Gastroesophageal sphincter (tissue), 4 donors: ENCODE measurements around the gene RHOH. TPM values are rescaled to one million over a fixed set of nuclear protein-coding genes. Genes with fewer than 3 reads are reported as not detected.

ENCODE experiments used
- ATAC-seq: fragments of 150-250 bp; one replicate; pipeline ENCODE4 v1.9.1; 2016; ENCODE audit warnings: mild to moderate bottlenecking, moderate library complexity
- H3K27ac ChIP-seq, 4 donors: fragments of 200-600 bp; sonication (generic) in 3 of 4; 1 replicate in 3 of 4; 2 replicates in 1 of 4; pipeline ENCODE4 v1.5.1; 2016 to 2019
- H3K27me3 ChIP-seq: fragments of 200-600 bp; sonication (generic); one replicate; pipeline ENCODE4 v1.5.1; 2019
- H3K36me3 ChIP-seq, 2 donors: fragments of 200-600 bp; sonication (generic); one replicate each; pipeline ENCODE4 v1.5.1; 2019; ENCODE audit warnings: control low read depth in 1 of 2
- H3K4me1 ChIP-seq, 3 donors: fragments of 200-600 bp; sonication (generic); 1 replicate in 2 of 3; 2 replicates in 1 of 3; pipeline ENCODE4 v1.5.1; 2016 to 2019; ENCODE audit warnings: control low read depth in 2 of 3
- H3K4me3 ChIP-seq, 2 donors: fragments of 200-600 bp; sonication (generic); one replicate each; pipeline ENCODE4 v1.5.1; 2019; ENCODE audit warnings: mild to moderate bottlenecking in 1 of 2, moderate library complexity in 1 of 2
- H3K9me3 ChIP-seq, 3 donors: fragments of 200-600 bp; sonication (generic); one replicate each; pipeline ENCODE4 v1.5.1; 2017 to 2019; ENCODE audit warnings: control low read depth in 2 of 3
- CTCF ChIP-seq, 4 experiments: fragments of 200-600 bp in 2 of 4; fragments of 450-650 bp in 2 of 4; sonication (generic) in 1 of 4; IDR thresholded peaks; one replicate each; pipeline ENCODE4 v1.5.1; 2017 to 2019; ENCODE audit warnings: antibody characterized with exemption in 4 of 4, mild to moderate bottlenecking in 2 of 4, moderate library complexity in 2 of 4
- EP300 ChIP-seq: sonication (generic); formaldehyde crosslinking; IDR thresholded peaks from one replicate; pipeline ENCODE4 v1.6.1; 2017; ENCODE audit warnings: antibody characterized with exemption, mild to moderate bottlenecking
- POLR2A ChIP-seq, 2 donors: fragments of 450-650 bp; IDR thresholded peaks; one replicate each; pipeline ENCODE4 v1.6.1; 2017; ENCODE audit warnings: antibody characterized with exemption in 2 of 2, mild to moderate bottlenecking in 2 of 2, moderate library complexity in 1 of 2
- POLR2AphosphoS5 ChIP-seq: sonication (generic); formaldehyde crosslinking; IDR thresholded peaks from one replicate; pipeline ENCODE4 v1.6.1; 2017; ENCODE audit warnings: antibody characterized with exemption
- WGBS, 2 donors: methylation state at CpG; one replicate each; pipeline ENCODE4 v1.1.5; 2018; ENCODE audit warnings: low coverage in 1 of 2; 5-methylcytosine and 5-hydroxymethylcytosine counted together
- total RNA-seq, 4 donors: library from RNA; depleted of rRNA; stranded (reverse); fragments of >200 nt; gene quantifications; one replicate each; pipeline ENCODE4 v1.1.0, GENCODE V29; 2016

RHOH gene
- total RNA-seq, 4 donors from 2014 or later, result 0.42 to 4.4 (median 1.0) TPM

GRCh38 chr4:40190880-40191815 is 5.7 kb upstream of the RHOH start:
- H3K27ac ChIP-seq, result no peak overlapping the region
- 69 to 87% methylated on average over 13 to 14 of the region's 14 CpGs for WGBS, 2 donors

GRCh38 chr4:40192114-40193015 is 4.5 kb upstream of the RHOH start:
- 86% methylated on average over 7 to 8 of the region's 8 CpGs for WGBS, 2 donors
- H3K27ac ChIP-seq, result no peak overlapping the region

More at GRCh38 chr4:40190880-40191815, 5.7 kb upstream of the RHOH start:
- no peak for ATAC-seq
- Histone ChIP-seq H3K4me3 (no peak overlapping the region), H3K36me3 (no peaks in the 10 kb centered on the region), H3K4me1 (no peaks in the 10 kb centered on the region), H3K9me3 (no peaks in the 10 kb centered on the region), H3K27me3 (no peaks in the 10 kb centered on the region)
- no peak for TF ChIP-seq EP300
- no peak for TF ChIP-seq POLR2AphosphoS5
- no peak for TF ChIP-seq POLR2A (IDR thresholded peaks at IDR 0.05)
- TF ChIP-seq CTCF (IDR thresholded peaks at IDR 0.05), result no peak

GRCh38 chr4:40193016-40193571 is 3.7 kb upstream of the RHOH start:
- ATAC-seq, result no peak
- TF ChIP-seq EP300, result no peak
- Histone ChIP-seq H3K4me1 (no peaks in the 10 kb centered on the region), H3K27me3 (no peaks in the 10 kb centered on the region), H3K36me3 (no peaks in the 10 kb centered on the region), H3K4me3 (no peak overlapping the region), H3K9me3 (no peaks in the 10 kb centered on the region), H3K27ac (no peak overlapping the region)
- WGBS, 2 donors, result 45% methylated on average over 6 of the region's 11 CpGs; no CpG with 5 or more reads in 1 of the 2 donors

More at GRCh38 chr4:40192114-40193015, 4.5 kb upstream of the RHOH start:
- H3K4me3 ChIP-seq, result no peak overlapping the region
- H3K4me1 ChIP-seq, result no peaks in the 10 kb centered on the region
- ATAC-seq, result no peak
- H3K36me3 ChIP-seq, result no peaks in the 10 kb centered on the region
- H3K9me3 ChIP-seq, result no peaks in the 10 kb centered on the region
- TF ChIP-seq POLR2AphosphoS5 (no peak), CTCF (IDR thresholded peaks at IDR 0.05) (no peak), EP300 (no peak)
- no peaks in the 10 kb centered on the region for H3K27me3 ChIP-seq

GRCh38 chr4:40193578-40193977 is 3.3 kb upstream of the RHOH start:
- no peak for TF ChIP-seq CTCF (IDR thresholded peaks at IDR 0.05)
- no peak for TF ChIP-seq EP300
- TF ChIP-seq POLR2AphosphoS5, result no peak
- no peak for TF ChIP-seq POLR2A (IDR thresholded peaks at IDR 0.05)
- H3K9me3 ChIP-seq, result no peaks in the 10 kb centered on the region
- no peaks in the 10 kb centered on the region for H3K27me3 ChIP-seq
- no peak overlapping the region for H3K4me3 ChIP-seq
- no peaks in the 10 kb centered on the region for H3K36me3 ChIP-seq
- 57 to 87% methylated on average over 1 to 3 of the region's 7 CpGs for WGBS, 2 donors
- no peak overlapping the region for H3K27ac ChIP-seq
- H3K4me1 ChIP-seq, result no peaks in the 10 kb centered on the region
- no peak for ATAC-seq

- Histone ChIP-seq H3K36me3 (no peaks in the 10 kb centered on the region), H3K4me1 (no peaks in the 10 kb centered on the region), H3K9me3 (no peaks in the 10 kb centered on the region), H3K27me3 (no peaks in the 10 kb centered on the region), H3K4me3 (no peak overlapping the region), H3K27ac (no peak overlapping the region)
- TF ChIP-seq POLR2A (IDR thresholded peaks at IDR 0.05) (no peak), CTCF (IDR thresholded peaks at IDR 0.05) (no peak), EP300 (no peak), POLR2AphosphoS5 (no peak)
- WGBS, 2 donors, result 13 to 62% methylated on average over 10 of the region's 14 CpGs
- no peak for ATAC-seq
Observed at GRCh38 chr4:40194602-40195161, 2.1 kb upstream of the RHOH start.
